NCI-H748 (cell line): ENCODE results near the gene ADAMTSL2.

Experiments used
- DNase-seq: peaks from one replicate; lab custom pipeline; 2025; ENCODE audit not compliant: unreplicated experiment; lab: John Stamatoyannopoulos, UW

ADAMTSL2 gene

GRCh38 chr9:133499892-133500270 is 34.6 kb upstream of the ADAMTSL2 start:
- no peak for DNase-seq

GRCh38 chr9:133502112-133502511 is 32.4 kb upstream of the ADAMTSL2 start:
- DNase-seq, result no peak

GRCh38 chr9:133505186-133505830 is 29.2 kb upstream of the ADAMTSL2 start:
- DNase-seq, result no peak

- DNase-seq, result no peak
Measured at GRCh38 chr9:133505901-133506652, 28.4 kb upstream of the ADAMTSL2 start.

GRCh38 chr9:133506653-133507038 is 27.9 kb upstream of the ADAMTSL2 start:
- peak; percentile 62 for DNase-seq

GRCh38 chr9:133507246-133507965 is 27.1 kb upstream of the ADAMTSL2 start:
- no peak for DNase-seq

GRCh38 chr9:133508046-133508445 is 26.5 kb upstream of the ADAMTSL2 start:
- DNase-seq, result no peak

- peak; percentile 96 for DNase-seq
Measured at GRCh38 chr9:133509179-133510083, 25.1 kb upstream of the ADAMTSL2 start.

GRCh38 chr9:133510926-133511505 is 23.5 kb upstream of the ADAMTSL2 start:
- DNase-seq, result no peak

GRCh38 chr9:133511607-133512006 is 22.9 kb upstream of the ADAMTSL2 start:
- no peak for DNase-seq

GRCh38 chr9:133512253-133513213 is 22.0 kb upstream of the ADAMTSL2 start:
- no peak for DNase-seq

- no peak for DNase-seq
Measured at GRCh38 chr9:133513214-133514100, 21.0 kb upstream of the ADAMTSL2 start.

GRCh38 chr9:133514460-133515239 is 19.9 kb upstream of the ADAMTSL2 start:
- no peak for DNase-seq

- DNase-seq, result no peak
Measured at GRCh38 chr9:133515240-133515610, 19.3 kb upstream of the ADAMTSL2 start.

- DNase-seq, result no peak
Measured at GRCh38 chr9:133515615-133516255, 18.8 kb upstream of the ADAMTSL2 start.

- DNase-seq, result no peak
Measured at GRCh38 chr9:133516256-133516960, 18.1 kb upstream of the ADAMTSL2 start.

GRCh38 chr9:133516961-133517350 is 17.5 kb upstream of the ADAMTSL2 start:
- DNase-seq, result no peak
